ENCODE data around the gene ANAPC2. TPM values are rescaled to one million over a fixed set of nuclear protein-coding genes. Genes with fewer than 3 reads are reported as not detected.
A peak's percentile ranks its signal among the peaks of the same experiment; 100 is the strongest.

Gene ANAPC2
- total and polyA plus RNA-seq, 4 experiments from 2014 or later = 3.2 to 125 (median 60.8) TPM

GRCh38 chr9:137229903-137230704, 41.7 kb upstream of the ANAPC2 start:
- Mint-ChIP-seq H3K27ac (no peak overlapping the region), H3K27me3 (peaks cover 3 to 8% of the 10 kb centered on the region in 2 donors), H3K36me3 (no peaks in the 10 kb centered on the region), H3K9me3 (no peaks in the 10 kb centered on the region), H3K4me1 (peaks cover 2 to 6% (median 3%) of the 10 kb centered on the region in 4 donors), H3K4me3 (no peak overlapping the region)
- H3K27me3 ChIP-seq (ENCODE audit: insufficient read depth, low read length) = no peaks in the 10 kb centered on the region
- H3K4me3 ChIP-seq (ENCODE audit: low read length in 2 of 2) = no peak overlapping the region
- intact Hi-C loops (cut with micrococcal nuclease) = no loop called here
- no peaks in the 10 kb centered on the region for H3K4me1 ChIP-seq (ENCODE audit: insufficient read depth, low read length)
- H3K36me3 ChIP-seq (ENCODE audit: insufficient read depth, low read length) = no peaks in the 10 kb centered on the region
- no peak for DNase-seq
- H3K9me3 ChIP-seq (ENCODE audit: control insufficient read depth in 1 of 2, low read length in 2 of 2) = no peaks in the 10 kb centered on the region
- POLR2A ChIA-PET (ENCODE audit: partially characterized antibody) = interaction anchor here (0.6 kb wide), 1 partner anchor 691 kb away, joined by 4 read pairs; no protein-coding TSS in a partner anchor
- H3K27ac ChIP-seq (ENCODE audit: low read depth, low read length) = no peak overlapping the region
- CTCF ChIA-PET (ENCODE audit: partially characterized antibody) = interaction anchor here (0.6 to 2.0 kb wide), 4 partner anchors 8 to 514 kb away, joined by 3 to 5 read pairs (median 3); no protein-coding TSS in a partner anchor

- POLR2A ChIA-PET (ENCODE audit: partially characterized antibody) = interaction anchor here (0.6 kb wide), 1 partner anchor 690 kb away, joined by 4 read pairs; no protein-coding TSS in a partner anchor
- no peaks in the 10 kb centered on the region for H3K9me3 Mint-ChIP-seq
- Histone ChIP-seq H3K36me3 (ENCODE audit: insufficient read depth, low read length) (no peaks in the 10 kb centered on the region), H3K4me3 (ENCODE audit: low read length in 2 of 2) (no peak overlapping the region), H3K27me3 (ENCODE audit: insufficient read depth, low read length) (no peaks in the 10 kb centered on the region), H3K9me3 (ENCODE audit: control insufficient read depth in 1 of 2, low read length in 2 of 2) (no peaks in the 10 kb centered on the region), H3K4me1 (ENCODE audit: insufficient read depth, low read length) (peaks cover 3% of the 10 kb centered on the region), H3K27ac (ENCODE audit: low read depth, low read length) (no peak overlapping the region)
- intact Hi-C loops (cut with micrococcal nuclease) = no loop called here
- H3K4me3 Mint-ChIP-seq = no peak overlapping the region
- no peak for DNase-seq
- H3K36me3 Mint-ChIP-seq = no peaks in the 10 kb centered on the region
- CTCF ChIA-PET (ENCODE audit: partially characterized antibody) = interaction anchor here (0.9 to 1.0 kb wide), 2 partner anchors 9 to 40 kb away, joined by 3 read pairs; no protein-coding TSS in a partner anchor
- no peak overlapping the region for H3K27ac Mint-ChIP-seq
- H3K27me3 Mint-ChIP-seq = peaks cover 3 to 4% of the 10 kb centered on the region in 2 donors
- peaks cover 2 to 6% (median 3%) of the 10 kb centered on the region in 4 donors for H3K4me1 Mint-ChIP-seq
Measured at GRCh38 chr9:137228968-137229896, 40.9 kb upstream of the ANAPC2 start.

- DNase-seq = no peak
- CTCF ChIA-PET (ENCODE audit: partially characterized antibody) = interaction anchor here (2.3 to 4.6 kb wide), 2 partner anchors 105 to 109 kb away, joined by 14 to 33 read pairs; no protein-coding TSS in a partner anchor
- POLR2A ChIA-PET (ENCODE audit: partially characterized antibody) = no interaction called here
- Histone ChIP-seq H3K4me3 (ENCODE audit: low read length in 2 of 2) (no peak overlapping the region), H3K36me3 (ENCODE audit: insufficient read depth, low read length) (no peaks in the 10 kb centered on the region), H3K9me3 (ENCODE audit: control insufficient read depth in 1 of 2, low read length in 2 of 2) (no peaks in the 10 kb centered on the region), H3K4me1 (ENCODE audit: insufficient read depth, low read length) (peaks cover 9% of the 10 kb centered on the region), H3K27ac (ENCODE audit: low read depth, low read length) (no peak overlapping the region), H3K27me3 (ENCODE audit: insufficient read depth, low read length) (no peaks in the 10 kb centered on the region)
- Mint-ChIP-seq H3K4me3 (no peak overlapping the region), H3K27me3 (peaks cover 3 to 4% of the 10 kb centered on the region in 2 donors), H3K36me3 (no peaks in the 10 kb centered on the region), H3K27ac (no peak overlapping the region), H3K9me3 (no peaks in the 10 kb centered on the region), H3K4me1 (peaks cover 2 to 12% (median 4%) of the 10 kb centered on the region in 4 donors)
- intact Hi-C loops (cut with micrococcal nuclease) = no loop called here
Measured at GRCh38 chr9:137228506-137228967, 40.2 kb upstream of the ANAPC2 start.

- no peaks in the 10 kb centered on the region for H3K9me3 Mint-ChIP-seq
- H3K27me3 Mint-ChIP-seq = peaks cover 3 to 4% of the 10 kb centered on the region in 2 donors
- peaks cover 2 to 18% (median 5%) of the 10 kb centered on the region in 4 donors for H3K4me1 Mint-ChIP-seq
- H3K27me3 ChIP-seq (ENCODE audit: insufficient read depth, low read length) = no peaks in the 10 kb centered on the region
- H3K36me3 ChIP-seq (ENCODE audit: insufficient read depth, low read length) = no peaks in the 10 kb centered on the region
- H3K27ac Mint-ChIP-seq = peak overlapping the region in 5 of 7 donors; percentile 11 to 79 (median 57)
- DNase-seq = no peak
- CTCF ChIA-PET (ENCODE audit: partially characterized antibody) = interaction anchor here (0.6 to 4.6 kb wide), 12 partner anchors 9 to 132 kb away, joined by 3 to 33 read pairs (median 5); partner anchors contain the start of genes ANAPC2, SSNA1 and TPRN
- intact Hi-C loops (cut with micrococcal nuclease) = loop anchor here (1.0 kb wide), 5 partner anchors 52 to 441 kb away; partner anchors contain the start of gene NPDC1
- H3K4me3 ChIP-seq (ENCODE audit: low read length in 2 of 2) = no peak overlapping the region
- H3K36me3 Mint-ChIP-seq = no peaks in the 10 kb centered on the region
- POLR2A ChIA-PET (ENCODE audit: partially characterized antibody) = interaction anchor here (1.0 to 2.0 kb wide), 5 partner anchors 13 to 141 kb away, joined by 3 to 11 read pairs (median 8); partner anchors contain the start of genes ANAPC2, MAN1B1, SSNA1 and TUBB4B
- H3K4me3 Mint-ChIP-seq = peak overlapping the region in 1 of 8 donors; percentile 55
- peaks cover 11% of the 10 kb centered on the region for H3K4me1 ChIP-seq (ENCODE audit: insufficient read depth, low read length)
- H3K9me3 ChIP-seq (ENCODE audit: control insufficient read depth in 1 of 2, low read length in 2 of 2) = no peaks in the 10 kb centered on the region
- no peak overlapping the region for H3K27ac ChIP-seq (ENCODE audit: low read depth, low read length)
Measured at GRCh38 chr9:137227853-137228505, 39.6 kb upstream of the ANAPC2 start.

- no peaks in the 10 kb centered on the region for H3K9me3 ChIP-seq (ENCODE audit: control insufficient read depth in 1 of 2, low read length in 2 of 2)
- Mint-ChIP-seq H3K27me3 (peaks cover 3 to 4% of the 10 kb centered on the region in 2 donors), H3K27ac (peak within 1 kb of the TSS in 5 of 7 donors; percentile 11 to 79 (median 57)), H3K4me3 (peak within 1 kb of the TSS in 2 of 8 donors; percentile 5 to 55), H3K4me1 (peaks cover 2 to 19% (median 6%) of the 10 kb centered on the region in 4 donors), H3K9me3 (no peaks in the 10 kb centered on the region), H3K36me3 (no peaks in the 10 kb centered on the region)
- ChIA-PET POLR2A (ENCODE audit: partially characterized antibody) (interaction anchor here (0.5 to 2.0 kb wide), 11 partner anchors 10 to 500 kb away, joined by 3 to 11 read pairs (median 4); partner anchors contain the start of genes ANAPC2, MAN1B1, SSNA1 and TPRN), CTCF (ENCODE audit: partially characterized antibody) (interaction anchor here (0.6 to 4.6 kb wide), 15 partner anchors 10 to 181 kb away, joined by 3 to 33 read pairs (median 5); partner anchors contain the start of genes ANAPC2, NPDC1, SSNA1 and TPRN)
- peaks cover 18% of the 10 kb centered on the region for H3K4me1 ChIP-seq (ENCODE audit: insufficient read depth, low read length)
- no peaks in the 10 kb centered on the region for H3K27me3 ChIP-seq (ENCODE audit: insufficient read depth, low read length)
- H3K4me3 ChIP-seq (ENCODE audit: low read length in 2 of 2) = no peak within 1 kb of the TSS
- H3K27ac ChIP-seq (ENCODE audit: low read depth, low read length) = no peak within 1 kb of the TSS
- peak; percentile 73 to 79 (median 74) for DNase-seq
- intact Hi-C loops (cut with micrococcal nuclease) = loop anchor here (1.0 kb wide), 5 partner anchors 51 to 440 kb away; partner anchors contain the start of gene NPDC1
- no peaks in the 10 kb centered on the region for H3K36me3 ChIP-seq (ENCODE audit: insufficient read depth, low read length)
Measured at GRCh38 chr9:137227054-137227852, 38.9 kb upstream of the ANAPC2 start, which contains the start of gene RNF224. Gene RNF224, plus strand, starts transcription at chr9:137227502. Its CDS starts 834 bp downstream, at chr9:137228336.
